A549 treated with dexamethasone at 1 μM for 4 hours (cell line): ENCODE measurements around the gene HTRA3. TPM values are rescaled to one million over a fixed set of nuclear protein-coding genes. Genes with fewer than 3 reads are reported as not detected.

ENCODE experiments used
- total RNA-seq: library from RNA; stranded (reverse); fragments of 200-300 nt; extraction: Qiagen RNA extraction; gene quantifications from 5 replicates; pipeline ENCODE4 v1.2.3, GENCODE V29; 2022

Gene HTRA3
- 14.9 to 21.5 TPM (median 19.4 TPM) in 5 replicates for total RNA-seq

DNA sequence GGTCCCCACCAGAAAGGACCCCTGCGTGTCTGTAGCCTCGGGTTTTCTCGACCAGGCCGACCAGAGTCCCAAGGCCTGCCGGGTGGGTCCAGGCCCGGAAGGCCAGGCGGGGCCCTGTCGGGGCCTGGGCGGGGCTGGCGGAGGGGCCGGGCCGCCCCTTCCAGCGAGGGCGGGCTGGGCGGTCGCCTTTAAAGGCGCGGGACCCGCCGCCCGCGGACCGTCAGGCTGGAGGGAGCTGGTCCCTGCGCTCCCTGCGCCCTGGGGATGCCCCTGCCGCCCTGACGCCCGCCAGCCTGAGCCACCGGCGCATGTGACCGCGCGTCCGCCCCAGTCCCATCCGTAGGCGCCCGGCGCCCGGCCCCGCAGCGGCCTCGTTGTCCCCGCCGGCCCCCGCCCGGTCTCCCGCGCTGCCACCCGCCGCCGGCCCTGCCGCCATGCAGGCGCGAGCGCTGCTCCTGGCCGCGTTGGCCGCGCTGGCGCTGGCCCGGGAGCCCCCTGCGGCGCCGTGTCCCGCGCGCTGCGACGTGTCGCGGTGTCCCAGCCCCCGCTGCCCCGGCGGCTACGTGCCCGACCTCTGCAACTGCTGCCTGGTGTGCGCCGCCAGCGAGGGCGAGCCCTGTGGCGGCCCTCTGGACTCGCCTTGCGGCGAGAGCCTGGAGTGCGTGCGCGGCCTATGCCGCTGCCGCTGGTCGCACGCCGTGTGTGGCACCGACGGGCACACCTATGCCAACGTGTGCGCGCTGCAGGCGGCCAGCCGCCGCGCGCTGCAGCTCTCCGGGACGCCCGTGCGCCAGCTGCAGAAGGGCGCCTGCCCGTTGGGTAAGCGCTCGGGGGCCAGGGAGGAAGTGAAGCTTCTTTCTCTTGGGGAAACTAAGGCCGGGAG, at the start of gene HTRA3:
HTRA3 (plus strand) TSS at position 220 of the 883 bp plus-strand sequence; CDS start at position 435, 215 bp downstream.

Other genes starting within 250 kb of the HTRA3 start
- 5.3 to 11.5 TPM (median 7.6 TPM) in 5 replicates for gene ABLIM2, start 110.9 kb upstream of the HTRA3 start, total RNA-seq
- 20.0 to 30.1 TPM (median 24.8 TPM) in 5 replicates for gene SH3TC1, start 70.5 kb upstream of the HTRA3 start, total RNA-seq
- 8.9 to 10.2 TPM (median 9.9 TPM) in 5 replicates for gene ACOX3, start 171.0 kb downstream of the HTRA3 start, total RNA-seq
- 5.4 to 6.8 TPM (median 6.2 TPM) in 5 replicates for gene TRMT44, start 171.0 kb downstream of the HTRA3 start, total RNA-seq